Hepatocyte (in vitro differentiated cells): ENCODE measurements around the gene STXBP5L. TPM values are rescaled to one million over a fixed set of nuclear protein-coding genes. Genes with fewer than 3 reads are reported as not detected.
"Not testable (repeated sequence)": the region's sequence is repeated elsewhere in the genome, so short reads cannot be mapped to it uniquely, and the experiment has no call there.

Experiments
- DNase-seq: peaks from one replicate; pipeline ENCODE4 v3.0.0-alpha.2; 2016; ENCODE audit warnings: low spot score
- H2AFZ ChIP-seq: fragments of 200-600 bp; sonication (generic); 2 replicates; pipeline ENCODE4 v1.6.0; 2016; ENCODE audit warnings: antibody characterized with exemption, mild to moderate bottlenecking
- H3K27ac ChIP-seq: fragments of 200-600 bp; sonication (generic); 2 replicates; pipeline ENCODE4 v1.5.1; 2016; ENCODE audit warnings: mild to moderate bottlenecking
- H3K27me3 ChIP-seq: fragments of 200-600 bp; sonication (generic); 2 replicates; pipeline ENCODE4 v1.6.1; 2016
- H3K36me3 ChIP-seq: fragments of 200-600 bp; sonication (generic); replicated peaks from 2 replicates; pipeline ENCODE4 v1.5.1; 2016; ENCODE audit warnings: low read depth; ENCODE audit not compliant: insufficient read depth
- H3K4me1 ChIP-seq: fragments of 200-600 bp; sonication (generic); 2 replicates; pipeline ENCODE4 v1.5.1; 2016; ENCODE audit warnings: mild to moderate bottlenecking, moderate library complexity; ENCODE audit not compliant: insufficient read depth
- H3K4me2 ChIP-seq: fragments of 200-600 bp; sonication (generic); 2 replicates; pipeline ENCODE4 v1.6.0; 2016
- H3K4me3 ChIP-seq: fragments of 200-600 bp; sonication (generic); 2 replicates; pipeline ENCODE4 v1.5.1; 2016; ENCODE audit warnings: mild to moderate bottlenecking
- H3K79me2 ChIP-seq: fragments of 200-600 bp; sonication (generic); 2 replicates; pipeline ENCODE4 v1.6.0; 2017; ENCODE audit warnings: mild to moderate bottlenecking
- H3K9me2 ChIP-seq: fragments of 200-600 bp; sonication (generic); replicated peaks from 2 replicates; pipeline ENCODE4 v1.6.0; 2017; ENCODE audit warnings: mild to moderate bottlenecking; ENCODE audit not compliant: insufficient read depth
- H3K9me3 ChIP-seq: fragments of 200-600 bp; sonication (generic); 2 replicates; pipeline ENCODE4 v1.5.1; 2016; ENCODE audit warnings: low read depth, mild to moderate bottlenecking
- H4K20me1 ChIP-seq: fragments of 200-600 bp; sonication (generic); 2 replicates; pipeline ENCODE4 v1.6.0; 2016; ENCODE audit warnings: mild to moderate bottlenecking; ENCODE audit not compliant: insufficient read depth, poor library complexity, severe bottlenecking
- EZH2 ChIP-seq: fragments of 200-600 bp; sonication (generic); IDR thresholded peaks from 2 replicates; pipeline ENCODE4 v1.6.1; 2016; ENCODE audit warnings: antibody characterized with exemption, mild to moderate bottlenecking, borderline replicate concordance
- EZH2phosphoT487 ChIP-seq: fragments of 200-600 bp; sonication (generic); IDR thresholded peaks from one replicate; pipeline ENCODE4 v1.6.1; 2018; ENCODE audit warnings: antibody characterized with exemption, mild to moderate bottlenecking, low read depth, moderate library complexity; ENCODE audit not compliant: unreplicated experiment, severe bottlenecking
- WGBS: methylation state at CpG from one replicate; pipeline ENCODE4 v1.1.6; 2016; ENCODE audit warnings: low lambda C conversion rate; ENCODE audit errors: missing lambda C conversion rate; 5-methylcytosine and 5-hydroxymethylcytosine counted together
- polyA plus RNA-seq: library from polyadenylated mRNA; unstranded; fragments of >200 nt; fragmentation: Nextera tagmentation; extraction: Ambion mirVana; gene quantifications from 2 replicates; pipeline ENCODE4 v1.2.1, GENCODE V29; 2016
- total RNA-seq: library from RNA; depleted of rRNA; stranded (reverse); fragments of >200 nt; gene quantifications from 2 replicates; pipeline ENCODE4 v1.2.3, GENCODE V29; 2014
- TF ChIP-seq, protein P1 (sequence below): fragments of 200-600 bp; sonication (generic); IDR thresholded peaks from 2 replicates; pipeline ENCODE4 v1.5.1; 2016; ENCODE audit warnings: antibody characterized with exemption, mild to moderate bottlenecking; ENCODE audit not compliant: poor library complexity

The STXBP5L gene
- total and polyA plus RNA-seq, 2 experiments from 2014 or later = 0.53 to 1.4 TPM

DNA sequence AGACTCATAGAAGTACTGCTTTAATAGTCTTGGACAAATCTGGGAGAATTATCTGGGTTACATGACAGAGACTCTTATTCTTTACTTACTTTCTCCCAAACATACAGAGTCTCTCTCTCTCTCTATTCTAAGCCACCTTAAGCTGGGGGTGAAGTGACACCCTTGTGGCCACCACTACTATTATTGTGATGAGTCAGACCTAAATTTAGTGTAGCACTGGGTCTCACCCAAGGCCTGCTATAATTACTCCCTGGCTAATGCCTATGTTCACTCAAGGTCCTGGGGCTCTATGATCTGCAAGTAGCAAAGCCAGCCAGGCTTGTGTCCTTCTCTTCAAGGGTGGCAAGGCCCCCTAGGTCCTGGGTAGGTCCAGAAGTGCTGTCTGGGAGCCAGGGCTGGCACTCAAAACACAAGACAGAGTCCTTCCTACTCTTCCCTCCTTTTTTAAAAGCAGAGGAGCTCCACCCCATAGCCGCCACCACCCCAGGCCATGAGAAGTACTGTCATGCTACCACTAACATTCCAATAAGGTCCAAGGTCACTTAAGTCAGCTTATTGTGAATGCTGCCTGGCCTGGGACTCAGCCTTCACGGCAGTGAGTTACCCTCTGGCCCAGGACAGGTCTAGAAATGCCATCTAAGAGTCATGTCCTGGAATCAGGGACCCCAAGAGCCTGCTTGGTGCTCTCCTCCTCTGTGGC is 454.2 kb downstream of the STXBP5L start:
- Histone ChIP-seq H3K4me3 (no peak overlapping the region), H3K27me3 (no peaks in the 10 kb centered on the region), H3K79me2 (no peaks in the 10 kb centered on the region), H2AFZ (no peak overlapping the region), H3K4me1 (no peaks in the 10 kb centered on the region), H3K9me2 (no peaks in the 10 kb centered on the region), H3K9me3 (no peaks in the 10 kb centered on the region), H3K36me3 (no peaks in the 10 kb centered on the region), H3K4me2 (no peak overlapping the region), H4K20me1 (no peaks in the 10 kb centered on the region), H3K27ac (no peak overlapping the region)
- TF ChIP-seq EZH2 (no peak), EZH2phosphoT487 (no peak)
- TF ChIP-seq, protein P1, sequence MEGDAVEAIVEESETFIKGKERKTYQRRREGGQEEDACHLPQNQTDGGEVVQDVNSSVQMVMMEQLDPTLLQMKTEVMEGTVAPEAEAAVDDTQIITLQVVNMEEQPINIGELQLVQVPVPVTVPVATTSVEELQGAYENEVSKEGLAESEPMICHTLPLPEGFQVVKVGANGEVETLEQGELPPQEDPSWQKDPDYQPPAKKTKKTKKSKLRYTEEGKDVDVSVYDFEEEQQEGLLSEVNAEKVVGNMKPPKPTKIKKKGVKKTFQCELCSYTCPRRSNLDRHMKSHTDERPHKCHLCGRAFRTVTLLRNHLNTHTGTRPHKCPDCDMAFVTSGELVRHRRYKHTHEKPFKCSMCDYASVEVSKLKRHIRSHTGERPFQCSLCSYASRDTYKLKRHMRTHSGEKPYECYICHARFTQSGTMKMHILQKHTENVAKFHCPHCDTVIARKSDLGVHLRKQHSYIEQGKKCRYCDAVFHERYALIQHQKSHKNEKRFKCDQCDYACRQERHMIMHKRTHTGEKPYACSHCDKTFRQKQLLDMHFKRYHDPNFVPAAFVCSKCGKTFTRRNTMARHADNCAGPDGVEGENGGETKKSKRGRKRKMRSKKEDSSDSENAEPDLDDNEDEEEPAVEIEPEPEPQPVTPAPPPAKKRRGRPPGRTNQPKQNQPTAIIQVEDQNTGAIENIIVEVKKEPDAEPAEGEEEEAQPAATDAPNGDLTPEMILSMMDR = no peak
- DNase-seq = no peak
- WGBS = 73% methylated on average over 2 of the region's 2 CpGs

DNA sequence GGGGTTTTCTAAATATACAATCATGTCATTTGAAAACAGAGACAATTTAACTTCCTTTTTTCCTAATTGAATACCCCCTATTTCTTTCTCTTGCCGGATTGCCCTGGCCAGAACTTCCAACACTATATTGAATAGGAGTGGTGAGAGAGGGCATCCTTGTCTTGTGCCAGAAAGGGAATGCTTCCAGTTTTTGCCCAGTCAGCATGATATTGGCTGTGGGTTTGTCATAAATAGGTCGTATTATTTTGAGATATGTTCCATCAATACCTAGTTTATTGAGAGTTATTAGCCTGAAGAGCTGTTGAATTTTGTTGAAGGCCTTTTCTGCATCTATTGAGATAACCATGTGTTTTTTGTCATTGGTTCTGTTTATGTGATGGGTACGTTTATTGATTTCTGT is 480.3 kb downstream of the STXBP5L start:
- H3K4me2 ChIP-seq, H3K36me3 ChIP-seq, H3K4me1 ChIP-seq, H3K27ac ChIP-seq, H3K9me2 ChIP-seq, DNase-seq, H3K79me2 ChIP-seq, H4K20me1 ChIP-seq, H3K27me3 ChIP-seq, H3K4me3 ChIP-seq, H2AFZ ChIP-seq, H3K9me3 ChIP-seq: not testable (repeated sequence)
- WGBS = 80% methylated on average over 3 of the region's 3 CpGs

DNA sequence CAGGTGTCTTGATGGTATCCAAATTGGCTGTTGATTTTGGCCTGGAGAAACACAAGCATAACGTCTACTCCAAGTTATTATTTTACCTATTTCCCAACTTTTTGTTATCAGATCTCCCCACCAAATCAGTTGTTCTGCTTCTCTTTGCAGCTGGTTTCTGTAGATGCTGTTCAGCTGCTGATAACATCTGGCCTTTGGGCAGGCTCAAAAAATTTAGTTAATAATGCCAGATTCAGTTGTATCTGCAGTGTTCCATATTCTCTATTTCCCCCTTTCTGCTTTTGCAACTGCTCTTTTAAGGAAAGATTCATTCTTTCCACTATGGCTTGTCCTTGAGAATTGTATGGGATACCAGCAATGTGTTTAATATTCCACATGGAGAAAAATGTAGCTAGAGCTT is 488.0 kb downstream of the STXBP5L start:
- not testable (repeated sequence) for H3K4me1 ChIP-seq, DNase-seq, H2AFZ ChIP-seq, H3K9me3 ChIP-seq, H3K79me2 ChIP-seq, H4K20me1 ChIP-seq, H3K36me3 ChIP-seq, H3K27ac ChIP-seq, H3K27me3 ChIP-seq, H3K9me2 ChIP-seq, H3K4me3 ChIP-seq, H3K4me2 ChIP-seq
- WGBS = 0% methylated on average over 1 of the region's 1 CpG

DNA sequence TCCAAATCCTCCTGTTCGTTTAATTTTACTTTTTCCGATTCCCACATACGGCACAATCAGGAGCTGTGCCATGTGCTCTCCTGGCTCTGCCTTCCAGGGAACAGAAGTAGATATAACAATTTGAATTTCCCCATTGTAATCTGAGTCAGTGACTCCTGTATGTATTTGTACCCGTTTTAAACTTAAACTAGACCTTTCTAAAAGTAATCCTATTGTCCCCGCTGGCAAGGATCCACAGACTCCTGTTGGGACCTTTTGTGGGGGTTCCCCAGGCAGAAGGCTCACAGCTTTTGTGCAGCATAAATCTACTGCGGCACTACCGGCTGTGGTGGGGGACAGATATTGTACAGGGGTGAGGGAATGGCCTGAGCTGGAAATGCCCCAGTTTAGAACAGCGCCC is 490.0 kb downstream of the STXBP5L start:
- not testable (repeated sequence) for H3K36me3 ChIP-seq, H3K9me2 ChIP-seq, H4K20me1 ChIP-seq, H3K4me1 ChIP-seq, H3K79me2 ChIP-seq, DNase-seq, H3K4me3 ChIP-seq, H3K27ac ChIP-seq, H2AFZ ChIP-seq, H3K4me2 ChIP-seq, H3K27me3 ChIP-seq, H3K9me3 ChIP-seq
- WGBS = 94% methylated on average over 8 of the region's 8 CpGs

DNA sequence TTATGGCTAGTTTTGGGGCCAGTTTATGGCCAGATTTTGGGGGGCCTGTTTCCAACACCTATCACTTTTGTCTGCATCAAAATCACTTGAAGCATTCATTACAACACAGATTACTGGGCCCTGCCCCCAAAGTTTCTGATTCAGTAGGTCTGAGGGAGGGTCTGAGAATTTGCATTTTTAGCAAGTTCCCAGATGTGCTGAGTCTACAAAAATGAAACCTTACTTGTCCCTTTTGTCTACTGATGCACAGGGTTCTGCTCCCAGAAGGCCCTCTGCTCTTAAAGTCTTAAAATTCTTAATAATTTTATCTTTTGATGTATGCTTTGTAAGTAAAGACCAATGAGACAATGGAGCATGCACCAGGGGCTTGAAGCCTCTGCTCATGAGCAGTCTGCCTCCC is 491.8 kb downstream of the STXBP5L start:
- H3K9me3 ChIP-seq = no peaks in the 10 kb centered on the region
- TF ChIP-seq EZH2 (no peak), EZH2phosphoT487 (no peak)
- TF ChIP-seq, protein P1 = no peak
- no peak overlapping the region for H2AFZ ChIP-seq
- no peak for DNase-seq
- H4K20me1 ChIP-seq = no peaks in the 10 kb centered on the region
- H3K27ac ChIP-seq = no peak overlapping the region
- H3K79me2 ChIP-seq = no peaks in the 10 kb centered on the region
- H3K36me3 ChIP-seq = no peaks in the 10 kb centered on the region
- H3K4me3 ChIP-seq = no peak overlapping the region
- H3K4me2 ChIP-seq = no peak overlapping the region
- H3K9me2 ChIP-seq = no peaks in the 10 kb centered on the region
- no peaks in the 10 kb centered on the region for H3K27me3 ChIP-seq
- no peaks in the 10 kb centered on the region for H3K4me1 ChIP-seq
